Smooth muscle cell (in vitro differentiated cells): Measurements from ENCODE around the gene FBLN2. TPM values are rescaled to one million over a fixed set of nuclear protein-coding genes. Genes with fewer than 3 reads are reported as not detected.

Experiments used
- DNase-seq: peaks from one replicate; lab custom pipeline; 2025; ENCODE audit not compliant: unreplicated experiment; lab: John Stamatoyannopoulos, UW
- H2AFZ ChIP-seq: fragments of 200-600 bp; sonication (generic); 2 replicates; pipeline ENCODE4 v1.6.0; 2016; ENCODE audit warnings: antibody characterized with exemption, low read depth, mild to moderate bottlenecking
- H3F3A ChIP-seq: fragments of 200-600 bp; sonication (generic); 2 replicates; pipeline ENCODE4 v1.6.0; 2017; ENCODE audit warnings: antibody characterized with exemption, low read depth
- H3K27ac ChIP-seq: fragments of 200-600 bp; sonication (generic); 2 replicates; pipeline ENCODE4 v1.5.1; 2016; ENCODE audit warnings: low read depth, mild to moderate bottlenecking
- H3K27me3 ChIP-seq: fragments of 200-600 bp; sonication (generic); 2 replicates; pipeline ENCODE4 v1.6.1; 2016; ENCODE audit warnings: low read depth, mild to moderate bottlenecking
- H3K36me3 ChIP-seq: fragments of 200-600 bp; sonication (generic); 2 replicates; pipeline ENCODE4 v1.5.1; 2016; ENCODE audit warnings: low read depth
- H3K4me1 ChIP-seq: fragments of 200-600 bp; sonication (generic); 2 replicates; pipeline ENCODE4 v1.5.1; 2016; ENCODE audit warnings: low read depth
- H3K4me2 ChIP-seq: fragments of 200-600 bp; sonication (generic); 2 replicates; pipeline ENCODE4 v1.6.0; 2016; ENCODE audit warnings: mild to moderate bottlenecking
- H3K4me3 ChIP-seq: fragments of 200-600 bp; sonication (generic); 2 replicates; pipeline ENCODE4 v1.5.1; 2016; ENCODE audit warnings: mild to moderate bottlenecking
- H3K79me2 ChIP-seq: fragments of 200-600 bp; sonication (generic); 2 replicates; pipeline ENCODE4 v1.6.0; 2016; ENCODE audit warnings: low read depth, mild to moderate bottlenecking
- H3K9ac ChIP-seq: fragments of 200-600 bp; sonication (generic); 2 replicates; pipeline ENCODE4 v1.6.0; 2016; ENCODE audit warnings: low read depth
- H3K9me3 ChIP-seq: fragments of 200-600 bp; sonication (generic); replicated peaks from 2 replicates; pipeline ENCODE4 v1.5.1; 2016; ENCODE audit warnings: low read depth
- H4K20me1 ChIP-seq: fragments of 200-600 bp; sonication (generic); 2 replicates; pipeline ENCODE4 v1.6.0; 2016; ENCODE audit warnings: low read depth
- WGBS: methylation state at CpG from one replicate; pipeline ENCODE4 v1.1.7; 2016; ENCODE audit warnings: low lambda C conversion rate; 5-methylcytosine and 5-hydroxymethylcytosine counted together
- polyA plus RNA-seq: library from polyadenylated mRNA; unstranded; fragments of >200 nt; fragmentation: Nextera tagmentation; extraction: Ambion mirVana; gene quantifications from 2 replicates; pipeline ENCODE4 v1.2.1, GENCODE V29; 2016
- total RNA-seq: library from RNA; depleted of rRNA; stranded (reverse); fragments of >200 nt; gene quantifications from 2 replicates; pipeline ENCODE4 v1.2.3, GENCODE V29; 2014
- TF ChIP-seq, protein P1 (sequence below): fragments of 200-600 bp; sonication (generic); IDR thresholded peaks from 2 replicates; pipeline ENCODE4 v1.5.1; 2017; ENCODE audit warnings: borderline replicate concordance, mild to moderate bottlenecking, antibody characterized with exemption; ENCODE audit not compliant: insufficient read depth, poor library complexity, severe bottlenecking

The FBLN2 gene
- total and polyA plus RNA-seq, 2 experiments from 2014 or later = 159 to 390 TPM

DNA sequence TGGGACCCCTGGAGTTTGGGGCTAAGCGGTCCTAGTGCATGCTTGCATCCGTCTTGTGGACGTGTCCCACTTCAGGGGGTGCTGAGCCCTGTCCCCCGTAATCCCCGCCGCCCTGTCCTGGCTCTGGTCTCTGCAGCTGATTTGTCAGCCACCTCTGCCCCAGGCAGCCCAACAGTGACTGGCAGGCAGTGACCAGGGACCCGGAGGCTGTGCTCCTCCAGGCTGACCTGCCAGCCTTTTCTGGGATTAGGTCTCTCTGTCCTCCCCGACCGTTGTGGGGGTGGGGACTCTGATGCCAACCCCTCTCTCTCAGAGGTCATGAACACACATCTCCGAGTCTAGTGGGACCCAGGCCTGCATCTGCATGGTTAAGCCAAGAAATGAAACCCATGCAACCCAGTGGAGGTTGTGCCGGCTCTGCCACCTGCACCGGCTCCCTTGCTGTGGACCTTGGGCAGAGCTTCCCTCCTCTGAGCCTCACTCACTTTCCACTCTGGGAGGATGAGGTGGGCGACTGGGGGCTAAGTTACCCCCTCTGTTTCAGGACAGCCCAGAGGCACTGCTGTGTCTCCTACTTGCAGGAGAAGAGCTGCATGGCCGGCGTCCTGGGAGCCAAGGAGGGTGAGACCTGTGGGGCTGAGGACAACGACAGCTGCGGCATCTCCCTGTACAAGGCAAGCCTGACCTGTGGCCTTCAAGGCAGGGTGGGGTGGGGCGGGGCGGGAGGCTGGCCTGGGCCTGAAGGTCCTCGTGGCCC lies 60.2 kb downstream of the FBLN2 start:
- no peaks in the 10 kb centered on the region for H3F3A ChIP-seq
- no peak for DNase-seq
- H3K27me3 ChIP-seq = no peaks in the 10 kb centered on the region
- no peak overlapping the region for H3K27ac ChIP-seq
- no peak overlapping the region for H2AFZ ChIP-seq
- H3K4me1 ChIP-seq = no peaks in the 10 kb centered on the region
- no peak overlapping the region for H3K4me3 ChIP-seq
- WGBS = 96% methylated on average over 20 of the region's 20 CpGs
- H3K4me2 ChIP-seq = no peak overlapping the region
- H3K79me2 ChIP-seq = peaks cover 21% of the 10 kb centered on the region
- H3K9me3 ChIP-seq = no peaks in the 10 kb centered on the region
- peaks cover 62% of the 10 kb centered on the region for H4K20me1 ChIP-seq
- H3K9ac ChIP-seq = no peak overlapping the region
- H3K36me3 ChIP-seq = no peaks in the 10 kb centered on the region
- TF ChIP-seq, protein P1, sequence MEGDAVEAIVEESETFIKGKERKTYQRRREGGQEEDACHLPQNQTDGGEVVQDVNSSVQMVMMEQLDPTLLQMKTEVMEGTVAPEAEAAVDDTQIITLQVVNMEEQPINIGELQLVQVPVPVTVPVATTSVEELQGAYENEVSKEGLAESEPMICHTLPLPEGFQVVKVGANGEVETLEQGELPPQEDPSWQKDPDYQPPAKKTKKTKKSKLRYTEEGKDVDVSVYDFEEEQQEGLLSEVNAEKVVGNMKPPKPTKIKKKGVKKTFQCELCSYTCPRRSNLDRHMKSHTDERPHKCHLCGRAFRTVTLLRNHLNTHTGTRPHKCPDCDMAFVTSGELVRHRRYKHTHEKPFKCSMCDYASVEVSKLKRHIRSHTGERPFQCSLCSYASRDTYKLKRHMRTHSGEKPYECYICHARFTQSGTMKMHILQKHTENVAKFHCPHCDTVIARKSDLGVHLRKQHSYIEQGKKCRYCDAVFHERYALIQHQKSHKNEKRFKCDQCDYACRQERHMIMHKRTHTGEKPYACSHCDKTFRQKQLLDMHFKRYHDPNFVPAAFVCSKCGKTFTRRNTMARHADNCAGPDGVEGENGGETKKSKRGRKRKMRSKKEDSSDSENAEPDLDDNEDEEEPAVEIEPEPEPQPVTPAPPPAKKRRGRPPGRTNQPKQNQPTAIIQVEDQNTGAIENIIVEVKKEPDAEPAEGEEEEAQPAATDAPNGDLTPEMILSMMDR = no peak

DNA sequence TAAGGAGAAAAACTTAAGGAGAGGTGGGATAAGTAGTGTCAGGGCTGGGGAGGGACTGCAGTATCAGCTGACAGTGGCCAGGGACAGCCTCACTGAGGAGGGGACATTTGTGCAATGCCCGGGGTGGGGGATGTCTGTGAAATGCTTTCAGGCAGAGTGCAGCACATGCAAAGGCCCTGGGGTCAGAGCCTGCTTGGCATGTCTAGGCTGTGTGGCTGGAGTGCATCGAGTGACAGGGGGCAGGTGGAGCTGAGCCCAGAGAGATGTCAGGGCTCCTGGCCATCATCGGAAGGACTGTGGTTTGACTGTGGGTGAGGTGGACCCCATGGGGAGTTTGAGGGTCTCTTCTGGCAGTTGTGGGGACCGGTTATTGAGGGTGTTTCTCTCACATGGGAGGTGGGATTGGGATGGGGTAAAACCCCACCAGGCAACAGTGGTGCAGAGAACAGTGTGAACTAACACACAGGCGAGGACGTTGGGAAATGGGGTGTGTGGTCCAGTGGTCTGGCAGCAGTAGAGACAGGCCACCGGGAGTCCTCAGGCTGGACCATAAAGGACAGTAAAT lies 61.2 kb downstream of the FBLN2 start:
- no peaks in the 10 kb centered on the region for H3K27me3 ChIP-seq
- peaks cover 54% of the 10 kb centered on the region for H4K20me1 ChIP-seq
- DNase-seq = no peak
- H3K79me2 ChIP-seq = peaks cover 13% of the 10 kb centered on the region
- no peaks in the 10 kb centered on the region for H3F3A ChIP-seq
- H3K36me3 ChIP-seq = no peaks in the 10 kb centered on the region
- H2AFZ ChIP-seq = no peak overlapping the region
- H3K4me1 ChIP-seq = no peaks in the 10 kb centered on the region
- no peak overlapping the region for H3K4me3 ChIP-seq
- TF ChIP-seq, protein P1 = no peak
- no peaks in the 10 kb centered on the region for H3K9me3 ChIP-seq
- 85% methylated on average over 7 of the region's 7 CpGs for WGBS
- H3K27ac ChIP-seq = no peak overlapping the region
- H3K4me2 ChIP-seq = no peak overlapping the region
- H3K9ac ChIP-seq = no peak overlapping the region

DNA sequence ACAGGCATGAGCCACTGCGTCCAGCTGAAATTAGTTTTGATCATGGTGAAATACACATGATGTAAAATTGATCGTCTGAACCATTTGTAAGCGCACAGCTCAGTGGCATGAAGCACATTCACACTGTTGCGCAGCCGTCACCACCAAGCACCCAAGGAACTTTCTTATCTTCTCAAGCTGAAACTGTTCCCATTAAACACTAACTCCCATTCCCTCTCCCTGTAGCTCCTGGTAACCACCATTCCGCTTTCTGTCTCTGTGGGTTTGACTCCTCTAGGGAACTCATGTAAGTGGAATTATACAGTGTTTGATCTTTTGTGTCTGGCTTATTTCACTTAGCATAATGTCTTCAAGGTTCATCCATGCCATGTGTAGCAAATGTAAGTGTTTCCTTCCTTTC lies 62.3 kb downstream of the FBLN2 start:
- no peaks in the 10 kb centered on the region for H3K9me3 ChIP-seq
- no peaks in the 10 kb centered on the region for H3K27me3 ChIP-seq
- H3K9ac ChIP-seq = no peak overlapping the region
- no peaks in the 10 kb centered on the region for H3K4me1 ChIP-seq
- no peak for DNase-seq
- TF ChIP-seq, protein P1 = no peak
- no peak overlapping the region for H3K27ac ChIP-seq
- peaks cover 48% of the 10 kb centered on the region for H4K20me1 ChIP-seq
- no peak overlapping the region for H3K4me3 ChIP-seq
- WGBS = 47% methylated on average over 6 of the region's 6 CpGs
- no peak overlapping the region for H3K4me2 ChIP-seq
- peaks cover 5% of the 10 kb centered on the region for H3K79me2 ChIP-seq
- H3K36me3 ChIP-seq = no peaks in the 10 kb centered on the region
- no peak overlapping the region for H2AFZ ChIP-seq
- no peaks in the 10 kb centered on the region for H3F3A ChIP-seq
